GM23338 (cell line): Measurements from ENCODE around the gene HSPE1. TPM values are rescaled to one million over a fixed set of nuclear protein-coding genes. Genes with fewer than 3 reads are reported as not detected.

Experiments
- ATAC-seq: fragments of 200-7000 bp; cut with Tn5 transposase; 3 replicates; pipeline ENCODE4 v1.9.1; 2020
- DNase-seq: peaks from one replicate; pipeline ENCODE4 v3.0.0-alpha.2; 2015; ENCODE audit warnings: low spot score
- H2AFZ ChIP-seq: fragments of 200-600 bp; sonication (generic); 2 replicates; pipeline ENCODE4 v1.8.0; 2016; ENCODE audit warnings: antibody characterized with exemption, mild to moderate bottlenecking, moderate library complexity
- H3F3A ChIP-seq: fragments of 200-600 bp; sonication (generic); replicated peaks from 2 replicates; pipeline ENCODE4 v1.8.0; 2017; ENCODE audit warnings: antibody characterized with exemption, mixed run types, low read depth
- H3K27ac ChIP-seq: fragments of 200-600 bp; sonication (generic); 2 replicates; pipeline ENCODE4 v1.6.1; 2016; ENCODE audit warnings: low read depth
- H3K27me3 ChIP-seq: fragments of 200-600 bp; sonication (generic); 2 replicates; pipeline ENCODE4 v1.8.0; 2016; ENCODE audit warnings: mild to moderate bottlenecking, mixed run types, moderate library complexity; ENCODE audit not compliant: insufficient read depth
- H3K36me3 ChIP-seq: fragments of 200-600 bp; sonication (generic); 2 replicates; pipeline ENCODE4 v1.8.0; 2016; ENCODE audit warnings: mild to moderate bottlenecking; ENCODE audit not compliant: insufficient read depth
- H3K4me1 ChIP-seq: fragments of 200-600 bp; sonication (generic); 2 replicates; pipeline ENCODE4 v1.8.0; 2016; ENCODE audit warnings: mild to moderate bottlenecking, moderate library complexity; ENCODE audit not compliant: insufficient read depth
- H3K4me2 ChIP-seq: fragments of 200-600 bp; sonication (generic); 2 replicates; pipeline ENCODE4 v1.7.1; 2017; ENCODE audit warnings: mixed run types
- H3K4me3 ChIP-seq: fragments of 200-600 bp; sonication (generic); 2 replicates; pipeline ENCODE4 v1.6.1; 2016; ENCODE audit warnings: mixed run types
- H3K79me2 ChIP-seq: fragments of 200-600 bp; sonication (generic); replicated peaks from 2 replicates; pipeline ENCODE4 v1.8.0; 2017; ENCODE audit warnings: mild to moderate bottlenecking; ENCODE audit not compliant: insufficient read depth
- H3K9me2 ChIP-seq: fragments of 200-600 bp; sonication (generic); 2 replicates; pipeline ENCODE4 v1.8.0; 2017; ENCODE audit not compliant: insufficient read depth
- H4K20me1 ChIP-seq: fragments of 200-600 bp; sonication (generic); replicated peaks from 2 replicates; pipeline ENCODE4 v1.8.0; 2017; ENCODE audit warnings: mild to moderate bottlenecking; ENCODE audit not compliant: insufficient read depth
- H3K27ac Mint-ChIP-seq: 2 replicates; pipeline ENCODE4 v1.8.0; 2020; ENCODE audit warnings: inconsistent platforms, mild to moderate bottlenecking, moderate library complexity, mixed read lengths
- H3K27me3 Mint-ChIP-seq: 3 replicates; pipeline ENCODE4 v1.8.0; 2022; ENCODE audit warnings: low read depth, mild to moderate bottlenecking, moderate library complexity, mixed read lengths, inconsistent platforms; ENCODE audit not compliant: insufficient read depth, poor library complexity
- H3K36me3 Mint-ChIP-seq: 3 replicates; pipeline ENCODE4 v1.8.0; 2021; ENCODE audit warnings: low read depth, mild to moderate bottlenecking, inconsistent platforms, moderate library complexity, mixed read lengths
- H3K4me1 Mint-ChIP-seq: 3 replicates; pipeline ENCODE4 v1.8.0; 2020; ENCODE audit warnings: mild to moderate bottlenecking, inconsistent platforms, mixed read lengths
- H3K4me3 Mint-ChIP-seq: 3 replicates; pipeline ENCODE4 v1.8.0; 2021; ENCODE audit warnings: moderate library complexity, mild to moderate bottlenecking, inconsistent platforms, mixed read lengths
- H3K9me3 Mint-ChIP-seq: 3 replicates; pipeline ENCODE4 v1.8.0; 2020; ENCODE audit warnings: moderate library complexity, mild to moderate bottlenecking, inconsistent platforms, mixed read lengths
- CREB1 ChIP-seq: fragments of 250-450 bp; sonication (Bioruptor Pico); IDR thresholded peaks from 2 replicates; pipeline ENCODE4 v1.5.0; 2020; ENCODE audit warnings: low read depth, mild to moderate bottlenecking, moderate library complexity
- CTCF ChIP-seq, 2 experiments: fragments of 200-600 bp in 1 of 2; sonication (generic) in 1 of 2; conservative IDR thresholded peaks; 2 replicates each; pipeline versions ENCODE4 v1.5.1 to v1.6.1; 2016 to 2017; ENCODE audit warnings: antibody characterized with exemption in 2 of 2, low read depth in 2 of 2, mild to moderate bottlenecking in 2 of 2, moderate library complexity in 1 of 2
- ETS1 ChIP-seq: IDR thresholded peaks from 2 replicates; pipeline ENCODE4 v1.6.1; 2016; ENCODE audit warnings: antibody characterized with exemption
- POLR2AphosphoS5 ChIP-seq: IDR thresholded peaks from 2 replicates; pipeline ENCODE4 v1.6.1; 2016; ENCODE audit warnings: antibody characterized with exemption, low read depth
- STAT1 ChIP-seq: IDR thresholded peaks from one replicate; pipeline ENCODE4 v1.6.1; 2016; ENCODE audit warnings: antibody characterized with exemption; ENCODE audit not compliant: unreplicated experiment
- ZNF114 ChIP-seq: fragments of 250-450 bp; sonication (Bioruptor Pico); IDR thresholded peaks from 2 replicates; pipeline ENCODE4 v1.5.0; 2020; ENCODE audit warnings: mild to moderate bottlenecking, moderate library complexity
- ZNF331 ChIP-seq: fragments of 250-450 bp; sonication (Bioruptor Pico); IDR thresholded peaks from 2 replicates; pipeline ENCODE4 v1.5.0; 2020; ENCODE audit warnings: low read depth, mild to moderate bottlenecking, moderate library complexity
- ZNF462 ChIP-seq: fragments of 250-450 bp; sonication (Bioruptor Pico); IDR thresholded peaks from 2 replicates; pipeline ENCODE4 v1.5.0; 2020; ENCODE audit warnings: mild to moderate bottlenecking, moderate library complexity
- polyA plus RNA-seq: library from polyadenylated mRNA; unstranded; fragments of >200 nt; fragmentation: Nextera tagmentation; extraction: Ambion mirVana; gene quantifications from 2 replicates; pipeline ENCODE4 v1.2.1, GENCODE V29; 2016
- total RNA-seq: library from RNA; depleted of rRNA; stranded (reverse); fragments of >200 nt; shearing (Covaris generic); gene quantifications from 2 replicates; pipeline ENCODE4 v1.2.3, GENCODE V29; 2014

The HSPE1 gene
- total and polyA plus RNA-seq, 2 experiments from 2014 or later = 328 to 1,529 TPM

GRCh38 chr2:197500503-197501131 is 438 bp downstream of the HSPE1 start (continued):
- TF ChIP-seq ZNF462 (CRISPR knock-in tag) = no peak

- Mint-ChIP-seq H3K4me3 (peak overlapping the region; percentile 96), H3K4me1 (peaks cover 22% of the 10 kb centered on the region), H3K36me3 (peaks cover 71% of the 10 kb centered on the region), H3K27me3 (peaks cover 5% of the 10 kb centered on the region), H3K9me3 (peaks cover 9% of the 10 kb centered on the region; the same call in 2 of the 3 replicates), H3K27ac (no peak overlapping the region)
- H3K4me1 ChIP-seq = peaks cover 19% of the 10 kb centered on the region
- no peak overlapping the region for H2AFZ ChIP-seq
- DNase-seq = no peak
- H3K36me3 ChIP-seq = peaks cover 36% of the 10 kb centered on the region
- H4K20me1 ChIP-seq = peaks cover 21% of the 10 kb centered on the region
- peaks cover 59% of the 10 kb centered on the region for H3K79me2 ChIP-seq
- H3K4me2 ChIP-seq = peak overlapping the region; percentile 94
- no peak for TF ChIP-seq CTCF (conservative IDR thresholded peaks at IDR 0.05; ENCODE audit: low read depth in 2 of 2)
- TF ChIP-seq STAT1 = no peak
- no peak for TF ChIP-seq ZNF114
- no peak for TF ChIP-seq ETS1
- no peak for TF ChIP-seq POLR2AphosphoS5
- TF ChIP-seq CREB1 = no peak
- no peak for TF ChIP-seq ZNF331 (CRISPR knock-in tag)
- no peak for ATAC-seq
- peak overlapping the region; percentile 84 for H3K4me3 ChIP-seq
- H3K27ac ChIP-seq = peak overlapping the region; percentile 48
- no peaks in the 10 kb centered on the region for H3K9me2 ChIP-seq
- H3F3A ChIP-seq = peaks cover 17% of the 10 kb centered on the region; the same call in 1 of the 2 replicates
- H3K27me3 ChIP-seq = no peaks in the 10 kb centered on the region
Observed at GRCh38 chr2:197502201-197502600, 2.0 kb downstream of the HSPE1 start.
